Effector CD4-positive, alpha-beta T cell (primary cell): ENCODE data around the gene TRIM54.
"Not testable (repeated sequence)": the region's sequence is repeated elsewhere in the genome, so short reads cannot be mapped to it uniquely, and the experiment has no call there.

Source experiments
- DNase-seq: peaks from one replicate; pipeline ENCODE4 v3.0.0-alpha.2; 2020

TRIM54 gene

DNA sequence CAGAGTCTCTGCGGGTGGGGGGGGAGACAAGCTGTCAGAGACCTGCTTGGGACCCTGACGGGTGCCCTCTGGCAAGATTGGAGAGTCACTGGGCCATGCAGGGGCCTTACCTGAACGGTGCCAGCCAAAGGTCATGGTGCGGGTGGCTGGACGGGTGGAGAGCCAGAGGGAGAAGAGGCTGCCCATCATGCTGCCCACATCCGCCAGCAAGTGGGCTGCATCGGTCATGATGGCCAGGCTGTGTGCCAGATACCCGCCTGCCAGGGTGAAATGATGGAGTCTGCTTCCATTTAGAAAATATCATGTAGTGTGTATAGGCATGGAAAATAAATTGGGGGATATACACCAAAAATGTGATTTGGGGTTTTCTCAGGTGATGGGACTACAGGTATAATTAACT, 24.2 kb upstream of the TRIM54 start:
- no peak for DNase-seq

DNA sequence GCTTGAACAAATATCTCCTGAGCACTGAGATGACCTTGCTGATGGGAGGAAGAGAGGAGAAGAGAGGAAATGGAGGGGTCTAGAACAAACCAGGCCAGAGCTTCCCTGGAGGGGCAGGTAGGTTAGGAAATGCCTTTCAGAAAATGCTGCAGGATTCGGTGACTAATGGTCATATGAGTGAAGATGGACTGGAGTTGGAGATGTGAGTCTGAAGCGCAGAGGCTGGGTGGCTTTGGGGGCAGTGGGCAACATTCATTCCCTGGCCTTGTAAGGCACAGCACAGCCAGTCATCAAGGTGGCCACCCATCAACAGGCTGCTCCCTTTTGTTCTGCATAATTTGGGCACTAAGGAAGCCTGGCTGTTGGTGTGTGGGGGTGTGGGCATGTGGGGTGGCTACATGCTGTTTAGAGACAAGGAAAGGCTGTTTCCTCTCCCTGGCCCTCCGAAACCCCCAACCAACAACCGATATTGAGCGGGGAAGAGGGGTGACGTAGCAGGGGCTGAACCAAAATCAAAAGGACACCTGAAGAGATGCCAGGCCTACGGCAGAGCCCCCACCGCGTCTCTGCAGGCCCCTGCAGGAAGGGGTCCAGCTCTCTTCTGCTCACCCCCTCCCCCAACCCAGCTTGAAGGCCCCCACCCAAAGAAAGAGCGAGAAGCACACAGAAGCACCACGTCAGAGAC, 20.8 kb upstream of the TRIM54 start:
- no peak for DNase-seq

DNA sequence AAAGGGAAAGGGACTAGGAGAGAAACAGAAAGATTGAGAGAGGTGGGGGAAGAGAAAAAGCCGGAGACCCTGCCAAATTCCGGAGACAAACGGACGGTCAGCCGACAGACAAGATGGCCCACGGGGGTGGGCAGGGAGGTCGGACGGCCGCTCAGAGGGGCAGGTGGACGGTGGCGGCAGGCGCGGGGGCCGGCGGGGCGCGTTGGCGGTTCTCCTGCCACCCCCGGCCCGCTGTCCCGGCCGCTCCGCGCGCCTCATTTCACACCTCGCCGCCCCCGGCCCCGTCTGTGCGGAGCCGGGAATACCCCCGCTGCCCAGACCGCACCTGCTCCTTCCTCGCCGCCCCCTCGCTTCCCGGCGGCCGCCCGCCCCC, 20.3 kb upstream of the TRIM54 start:
- DNase-seq, result no peak

DNA sequence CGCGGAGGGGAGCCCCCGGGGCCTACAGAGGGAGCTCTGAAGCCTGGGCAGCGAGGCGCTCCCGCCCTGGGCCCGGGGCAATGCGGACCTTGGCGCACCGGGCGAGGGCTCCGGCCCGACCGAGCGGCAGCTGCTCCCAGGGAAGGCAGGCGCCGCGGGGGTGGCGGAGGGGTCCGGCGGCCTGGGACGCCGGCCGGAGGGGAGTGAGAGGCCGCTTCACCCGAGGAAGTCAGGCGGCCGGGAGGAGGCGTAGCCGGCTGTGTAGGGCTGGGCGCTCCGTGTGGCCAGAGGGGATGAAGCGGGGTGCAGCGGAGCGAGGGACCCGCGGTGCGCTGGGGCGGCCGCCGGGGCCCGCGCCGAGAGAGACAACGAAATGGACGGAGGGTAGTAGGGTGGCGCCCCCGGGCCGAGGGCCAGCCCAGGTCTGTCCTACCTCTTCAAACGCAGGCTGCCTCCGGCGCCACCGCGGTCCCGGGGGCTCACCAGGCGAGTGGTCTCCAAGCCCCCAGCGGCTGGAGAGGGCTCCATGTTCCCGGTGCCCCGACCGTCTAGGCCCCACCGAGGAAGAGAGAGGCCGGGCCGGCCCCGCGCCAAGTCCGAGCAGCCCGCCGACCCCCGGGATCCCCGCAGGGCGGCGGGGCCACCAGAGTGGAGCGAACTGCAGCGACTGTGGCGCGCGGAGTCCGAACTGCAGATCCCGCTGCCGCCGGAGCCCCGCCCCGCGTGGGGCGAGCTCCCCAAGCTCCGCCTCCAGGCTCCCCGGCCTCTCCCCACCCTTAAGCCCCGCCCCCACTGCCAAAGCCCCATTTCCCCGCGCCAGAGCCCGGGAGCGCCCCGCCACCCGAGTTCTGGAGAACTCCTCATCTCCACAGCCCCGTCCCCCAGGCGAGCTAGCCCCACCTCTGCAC, 19.6 kb upstream of the TRIM54 start, which contains the start of gene SLC30A3:
Gene SLC30A3, minus strand, starts transcription at position 669 of the 908 bp plus-strand sequence. Its CDS starts 141 bp downstream, at position 528.
- peak; percentile 38 for DNase-seq

DNA sequence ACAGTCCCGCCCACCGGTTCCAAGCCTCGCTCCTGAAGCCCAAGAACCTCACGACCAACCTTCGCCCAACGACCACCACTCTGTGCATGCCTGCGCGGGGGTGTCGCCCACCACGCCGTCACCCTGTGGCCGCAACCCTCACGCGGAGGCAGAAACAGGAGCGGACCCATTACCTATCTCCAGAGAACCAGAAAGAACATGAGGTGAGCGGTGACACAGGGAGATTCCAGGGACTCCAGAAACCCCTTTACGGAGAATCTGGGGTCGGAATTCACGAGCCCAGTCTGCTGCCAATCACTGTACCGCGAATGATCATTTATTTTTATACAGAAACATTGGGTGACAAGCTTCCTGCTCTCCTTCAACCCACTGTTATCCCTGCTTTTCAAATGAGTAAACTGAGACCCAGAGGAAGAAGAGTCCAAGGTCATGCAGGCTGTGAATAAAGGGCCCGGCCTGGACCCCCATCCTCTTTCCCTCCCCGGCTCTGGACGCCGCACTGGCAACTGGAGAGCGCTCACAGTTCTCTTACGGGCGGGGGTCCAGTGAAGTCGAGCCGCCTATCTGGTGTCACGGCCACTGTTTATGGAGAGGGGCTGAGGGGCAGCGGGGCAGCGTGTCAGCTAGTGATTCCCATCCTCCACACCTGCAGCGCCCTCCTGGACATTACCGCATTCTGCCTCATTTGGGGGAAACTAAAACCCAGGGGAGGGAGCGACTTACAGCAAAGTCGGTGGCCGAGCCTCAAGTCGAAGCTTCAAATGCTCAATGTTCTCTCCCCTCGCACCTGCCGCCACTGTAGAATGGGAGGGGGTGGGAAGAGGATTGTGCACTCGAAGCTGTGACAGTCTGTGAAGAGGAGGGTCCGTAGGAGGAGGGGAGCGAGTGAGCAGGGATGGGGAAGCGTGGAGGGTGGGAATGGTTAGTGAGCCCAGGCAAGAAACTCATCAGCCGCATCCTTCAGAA, 18.7 kb upstream of the TRIM54 start:
- no peak for DNase-seq

DNA sequence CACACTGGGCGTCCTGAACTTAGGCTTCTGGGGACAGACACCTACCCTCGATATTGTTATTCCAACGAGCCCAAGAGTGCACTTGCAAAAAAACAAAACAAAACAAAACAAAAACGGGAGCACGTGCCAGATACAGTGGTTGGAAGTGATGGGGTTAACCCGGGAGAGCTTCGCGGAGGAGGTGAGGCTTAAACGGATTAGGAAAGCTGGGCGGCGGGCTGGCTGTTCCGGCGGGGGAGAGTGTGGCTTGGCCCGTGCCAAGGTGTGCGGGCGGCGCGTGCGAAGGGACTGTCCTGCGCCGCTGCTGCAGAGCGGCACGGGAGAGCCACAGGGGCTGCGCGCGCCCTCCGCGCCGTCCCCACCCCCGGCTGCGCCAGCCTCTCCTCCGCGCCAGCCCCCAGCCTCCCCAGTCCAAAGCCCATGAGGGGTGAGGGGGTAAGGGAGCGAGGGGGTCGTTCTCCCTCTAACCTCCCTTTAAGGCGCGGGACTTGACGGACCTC, 17.9 kb upstream of the TRIM54 start:
- no peak for DNase-seq

DNA sequence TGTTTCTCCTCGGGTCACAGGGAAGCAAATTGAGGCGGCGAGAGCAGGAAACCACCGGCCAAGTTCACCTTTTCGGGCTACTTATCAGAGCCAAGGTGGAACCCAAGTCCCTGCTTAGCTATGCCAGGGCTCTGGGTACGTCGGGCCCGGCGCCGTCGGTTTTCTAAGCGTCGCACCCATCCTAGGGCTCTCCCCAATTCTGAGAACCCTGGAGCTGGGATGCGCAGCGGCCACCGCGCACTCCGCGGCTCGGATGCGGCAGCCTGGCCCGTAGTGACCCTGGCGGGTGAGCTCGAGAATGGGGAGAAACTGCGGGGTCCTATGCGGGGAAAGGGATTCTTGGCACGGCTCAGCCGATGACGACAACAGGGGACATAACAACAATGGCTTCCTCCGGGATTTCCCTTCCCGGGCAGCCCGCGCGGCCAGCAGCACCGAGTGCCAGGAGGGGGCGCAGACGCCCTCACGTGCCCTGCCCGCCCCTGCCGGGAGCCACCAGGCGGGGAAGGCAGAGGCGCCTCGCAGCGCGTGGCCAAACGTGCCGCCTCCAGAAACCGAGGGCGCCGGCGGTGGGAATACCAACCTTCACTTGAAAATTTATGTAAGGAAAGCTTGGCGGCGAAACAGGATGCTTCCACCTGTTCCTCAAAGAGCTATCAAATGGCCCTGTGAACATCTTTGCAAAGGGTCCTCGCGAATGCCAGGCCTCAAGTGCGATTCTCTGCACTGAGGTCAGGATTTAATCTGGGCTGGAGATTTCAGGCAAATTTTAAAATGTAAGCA, 17.3 kb upstream of the TRIM54 start:
- DNase-seq, result peak; percentile 51

DNA sequence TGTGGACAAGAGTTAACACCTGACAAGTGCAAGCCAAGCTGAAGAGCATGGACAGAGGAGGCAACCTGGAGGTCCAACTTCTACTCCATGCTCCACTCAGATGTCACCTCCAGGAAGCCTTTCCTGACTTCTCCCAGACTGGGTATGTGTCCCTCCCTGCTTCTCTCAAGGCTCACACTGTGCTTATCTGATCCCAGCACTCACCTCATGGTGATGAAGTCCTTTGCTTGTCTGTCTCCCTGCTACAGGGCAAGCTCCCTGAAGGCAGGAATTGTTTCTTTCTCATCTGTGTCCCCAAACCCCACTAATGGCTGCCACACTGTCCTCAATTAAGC, 16.7 kb upstream of the TRIM54 start:
- DNase-seq, result no peak

DNA sequence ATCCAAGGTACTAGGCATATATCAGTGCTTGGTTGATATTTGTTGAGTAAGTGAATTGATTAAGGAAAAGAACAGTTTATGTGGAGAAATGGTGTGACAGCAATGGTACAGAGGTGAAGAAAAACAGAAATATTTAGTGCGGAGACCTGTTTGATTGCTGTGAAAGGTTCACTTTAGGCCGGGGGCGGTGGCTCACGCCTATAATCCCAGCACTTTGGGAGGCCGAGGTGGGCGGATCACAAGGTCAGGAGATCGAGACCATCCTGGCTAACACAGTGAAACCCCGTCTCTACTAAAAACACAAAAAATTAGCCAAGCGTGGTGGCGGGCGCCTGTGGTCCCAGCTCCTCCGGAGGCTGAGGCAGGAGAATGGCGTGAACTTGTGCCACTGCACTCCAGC, 13.9 kb upstream of the TRIM54 start:
- DNase-seq, result not testable (repeated sequence)

DNA sequence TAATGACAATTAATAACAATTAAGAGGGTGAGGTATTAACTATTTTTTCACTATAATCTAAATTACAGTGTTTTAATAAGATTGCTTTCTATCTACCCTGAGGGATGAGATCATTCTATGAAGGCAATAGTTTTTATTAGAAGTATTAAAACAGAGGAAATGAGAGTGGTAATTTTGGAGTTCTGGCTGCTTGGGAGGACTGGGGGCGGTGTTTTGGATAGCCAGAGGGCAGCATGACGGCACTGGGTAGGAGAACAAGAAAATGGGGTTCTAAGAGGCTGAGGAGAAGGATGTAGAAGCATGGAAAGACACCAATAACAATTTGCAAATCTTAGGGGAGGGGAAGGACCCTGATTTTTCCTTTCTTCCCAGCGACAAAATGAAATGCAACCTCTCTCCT, 12.1 kb upstream of the TRIM54 start:
- DNase-seq, result no peak

DNA sequence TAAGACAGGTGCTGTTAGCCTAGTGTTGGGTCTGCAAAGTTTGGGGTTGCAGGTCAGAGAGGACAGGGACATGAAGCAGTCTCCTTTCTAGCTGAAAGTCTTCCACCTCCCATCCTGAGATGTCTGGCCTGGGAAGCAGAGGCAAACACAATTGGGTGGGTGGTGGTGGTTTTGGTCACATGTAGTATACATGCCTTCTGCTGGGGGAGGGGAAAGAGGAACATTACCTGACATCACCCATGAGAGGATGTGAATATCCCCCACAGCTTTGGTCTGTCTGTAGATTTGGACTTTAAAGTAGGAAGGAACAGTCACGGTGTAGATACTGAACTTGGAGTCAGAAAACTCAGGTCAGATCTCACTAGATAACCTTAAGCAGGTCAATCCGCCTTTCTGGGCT, 11.6 kb upstream of the TRIM54 start:
- no peak for DNase-seq

DNA sequence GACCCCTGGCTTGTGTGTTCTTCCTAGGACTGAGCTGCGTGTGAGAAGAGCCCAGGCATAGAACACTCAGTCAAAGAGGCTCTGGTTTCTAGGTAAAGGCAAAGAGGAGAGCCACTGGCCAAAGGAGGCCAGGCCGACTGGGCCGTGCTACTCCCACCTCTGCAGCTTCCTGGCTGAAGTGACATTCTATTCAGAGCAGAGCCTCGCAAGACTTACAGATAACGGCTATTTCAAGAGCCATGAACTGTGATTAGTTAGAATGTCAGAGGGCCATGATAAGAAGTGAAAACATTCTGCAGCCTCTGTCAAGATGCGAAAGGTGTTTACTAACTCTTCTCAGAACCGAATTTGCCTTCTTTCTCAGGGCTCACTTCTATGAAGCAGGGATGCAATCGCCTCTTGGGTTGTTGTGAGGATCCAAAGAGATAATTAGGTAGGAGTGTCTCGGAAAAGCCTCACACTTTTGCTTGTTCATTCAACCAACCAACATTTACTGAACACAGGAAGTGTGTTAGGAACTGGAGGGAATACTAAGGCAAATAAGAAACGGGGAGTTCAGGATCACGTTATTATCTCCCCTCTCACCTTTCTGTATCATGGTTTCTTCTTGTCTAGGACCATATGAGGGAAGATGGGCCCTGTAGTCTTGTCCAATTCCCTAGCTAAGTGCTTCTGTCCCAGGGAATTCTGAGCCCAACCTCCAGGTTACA, 10.4 kb upstream of the TRIM54 start:
- no peak for DNase-seq

DNA sequence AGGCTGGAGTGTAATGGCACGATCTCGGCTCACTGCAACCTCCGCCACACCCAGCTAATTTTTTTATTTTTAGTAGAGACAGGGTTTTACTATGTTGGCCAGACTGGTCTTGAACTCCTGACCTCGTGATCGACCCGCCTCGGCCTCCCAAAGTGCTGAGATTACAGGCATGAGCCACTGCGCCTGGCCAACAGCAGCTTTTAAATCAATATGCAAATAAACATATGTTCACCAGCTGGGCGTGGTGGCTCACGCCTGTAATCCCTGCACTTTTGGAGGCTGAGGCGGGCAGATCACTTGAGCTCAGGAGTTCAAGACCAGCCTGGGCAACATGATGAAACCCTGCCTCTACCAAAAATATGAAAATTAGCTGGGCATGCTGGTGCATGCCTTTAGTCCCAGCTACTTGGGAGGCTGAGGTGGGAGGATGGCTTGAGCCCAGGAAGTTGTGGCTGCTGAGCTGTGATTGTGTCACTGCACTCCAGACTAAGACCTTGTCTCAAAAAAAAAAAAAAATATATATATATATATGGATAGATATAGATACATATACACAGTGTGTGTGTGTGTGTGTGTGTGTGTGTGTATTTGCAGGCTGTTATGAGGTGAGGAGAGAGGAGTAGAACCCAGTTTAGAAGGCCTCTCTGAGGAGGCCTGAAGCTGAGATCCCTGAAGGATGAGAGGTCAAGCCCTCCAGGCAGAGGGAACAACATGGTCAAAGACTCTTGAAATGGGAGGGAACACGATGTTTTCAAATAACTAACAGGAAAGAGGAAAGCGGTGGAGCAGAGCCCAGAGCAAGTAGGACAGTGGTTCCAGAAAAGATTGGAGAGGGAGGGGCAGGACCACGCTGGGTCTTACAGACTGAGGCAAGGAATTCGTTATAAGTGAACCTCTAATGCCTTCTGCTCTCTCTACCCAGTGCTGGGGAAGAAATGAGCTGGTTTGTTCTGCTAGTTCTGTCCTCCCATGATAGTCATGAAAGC, 9.4 kb upstream of the TRIM54 start:
- DNase-seq, result not testable (repeated sequence)

DNA sequence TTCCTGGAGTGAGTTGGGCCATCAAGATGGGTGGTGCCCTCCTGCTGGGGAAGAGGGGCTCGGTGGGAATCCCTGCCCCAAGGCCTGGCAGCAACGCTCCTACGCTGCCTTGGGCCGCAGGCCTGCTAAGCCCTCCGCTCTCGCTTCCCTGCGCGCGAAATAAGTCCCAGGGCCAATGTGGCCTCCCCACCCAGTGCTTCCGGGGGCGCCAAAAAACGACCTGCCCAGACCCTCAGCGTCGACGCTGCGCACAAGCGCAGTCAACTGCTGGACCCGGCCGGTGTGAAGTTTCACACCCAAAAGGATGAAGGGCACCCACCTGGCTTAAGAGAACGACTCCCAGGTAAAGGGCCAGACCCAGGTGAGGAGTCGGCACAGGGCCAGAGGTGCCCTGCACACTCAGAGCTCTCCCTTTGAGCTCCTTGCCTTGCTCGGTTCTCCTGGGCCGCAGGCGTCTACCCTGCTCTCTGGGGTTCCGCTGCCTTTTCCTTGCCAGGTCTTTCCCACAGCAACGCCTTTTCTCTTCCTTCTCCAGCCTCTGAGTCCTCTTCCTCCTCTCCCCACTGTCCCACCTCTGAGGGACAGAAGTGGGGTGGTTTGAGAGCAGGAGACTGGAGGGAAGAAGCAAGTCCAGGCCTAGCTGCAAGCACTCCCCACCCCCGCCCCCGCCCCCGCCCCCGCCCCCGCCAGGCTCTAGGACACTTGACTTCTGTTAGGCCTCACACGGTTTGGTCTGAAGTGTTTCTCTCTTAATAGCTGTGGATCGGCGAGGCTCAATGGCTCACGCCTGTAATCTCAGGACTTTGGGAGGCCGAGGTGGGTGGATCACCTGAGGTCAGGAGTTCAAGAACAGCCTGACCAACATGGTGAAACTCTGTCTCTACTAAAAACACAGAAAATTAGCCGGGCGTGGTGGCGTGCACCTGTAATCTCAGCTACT, 6.7 kb upstream of the TRIM54 start, which contains the start of gene DNAJC5G:
Gene DNAJC5G, plus strand, starts transcription at position 223 of the 940 bp plus-strand sequence. CDS start 1,296 bp downstream, outside the sequence.
- no peak for DNase-seq

DNA sequence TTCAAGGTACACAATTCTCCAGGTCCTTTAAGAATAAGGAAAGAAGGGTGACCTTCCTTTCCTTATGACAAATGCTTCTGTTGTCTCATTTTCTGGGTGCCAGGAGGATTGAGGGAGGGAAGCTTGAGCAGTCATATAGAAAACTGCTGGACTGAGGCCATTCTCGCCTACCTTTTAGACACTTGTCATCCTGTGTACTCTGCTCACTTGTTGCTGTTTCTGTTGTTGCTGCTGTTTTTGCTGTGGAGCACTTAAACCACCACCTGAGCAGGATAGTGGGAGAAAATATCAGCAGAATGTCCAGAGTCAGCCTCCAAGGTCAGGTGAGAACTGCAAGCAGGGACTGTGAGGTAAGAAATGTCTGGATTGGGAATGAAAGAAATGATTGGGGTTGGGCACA, 4.2 kb upstream of the TRIM54 start:
- DNase-seq, result no peak

DNA sequence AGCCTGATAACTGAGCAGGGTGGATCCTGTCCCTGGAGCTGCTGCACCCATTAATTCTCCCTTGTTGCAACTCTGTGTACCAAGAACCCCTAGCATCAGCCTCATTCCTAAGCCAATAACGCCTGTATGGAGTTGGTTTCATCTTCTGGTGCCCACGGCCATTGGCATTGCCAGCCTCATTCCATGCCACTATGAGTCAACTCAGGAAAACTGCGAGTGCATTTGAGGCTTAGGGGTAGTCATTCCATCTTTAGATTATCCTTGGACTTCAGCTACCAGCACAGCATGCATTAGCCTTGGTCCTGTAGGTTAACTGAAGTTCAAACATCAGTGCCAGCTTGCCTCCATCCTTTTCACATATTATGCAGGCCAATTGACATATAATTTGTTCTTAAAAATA, 1.4 kb upstream of the TRIM54 start:
- no peak for DNase-seq

DNA sequence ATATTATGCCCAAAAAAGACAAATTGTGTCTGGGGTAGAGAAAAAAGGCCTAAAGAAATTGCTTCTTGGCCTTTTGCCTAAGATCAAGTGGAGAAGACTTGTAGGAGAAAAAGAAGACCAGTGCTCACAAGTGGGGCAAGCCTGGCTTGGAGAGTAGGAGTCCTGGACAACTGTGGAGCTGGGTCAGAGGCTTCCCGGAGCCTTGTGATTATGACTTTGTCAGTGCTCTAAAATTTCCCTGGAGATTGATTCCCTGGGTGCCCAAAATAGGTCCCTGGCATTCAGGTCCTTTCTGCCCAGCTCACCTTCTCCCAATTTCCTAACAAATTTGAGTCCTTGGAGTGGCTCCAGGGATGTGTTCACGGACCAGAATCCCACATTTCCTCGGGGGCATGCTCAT, 787 bp upstream of the TRIM54 start:
- DNase-seq, result no peak

DNA sequence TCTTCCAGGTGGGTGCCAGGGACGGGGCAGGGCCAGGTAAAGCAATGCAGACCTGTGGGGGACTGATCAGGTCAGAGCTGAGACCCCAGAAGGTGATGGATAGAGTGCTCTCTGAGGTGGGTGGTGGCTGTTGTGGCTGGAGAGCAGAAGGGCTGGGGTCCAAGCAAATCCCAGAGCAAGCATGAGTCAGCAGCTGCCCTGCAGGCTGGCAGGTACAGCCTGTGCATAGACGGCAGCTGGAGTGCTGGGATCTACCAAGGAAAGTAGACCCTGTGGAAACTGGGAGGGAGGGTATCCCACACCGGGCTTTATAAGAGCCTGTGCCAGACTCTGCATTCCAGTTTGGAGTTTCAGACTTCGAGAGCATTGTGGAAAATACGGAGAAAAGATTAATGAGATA, 663 bp downstream of the TRIM54 start:
- DNase-seq, result no peak

DNA sequence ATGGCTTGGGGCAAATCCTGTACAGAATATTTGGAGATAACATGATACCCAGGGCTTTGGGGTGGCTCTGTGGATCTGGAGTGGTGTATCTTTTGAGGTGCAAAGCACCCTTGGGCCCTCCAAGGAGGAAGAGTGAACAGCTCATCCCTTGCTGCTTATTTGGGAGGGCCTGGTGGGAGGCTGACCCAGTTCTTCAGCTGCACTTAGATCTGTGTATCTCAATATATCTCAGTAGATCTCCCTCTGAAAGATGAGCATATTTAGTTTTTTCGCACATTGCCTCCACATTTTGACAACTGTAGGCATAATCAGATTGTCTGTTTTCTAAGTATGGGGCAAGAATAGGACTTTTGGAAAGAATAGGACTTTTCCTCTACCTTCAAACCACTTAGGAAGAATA, 2.8 kb downstream of the TRIM54 start:
- DNase-seq, result no peak
